Measurements from ENCODE around the gene TMEM82. TPM values are rescaled to one million over a fixed set of nuclear protein-coding genes. Genes with fewer than 3 reads are reported as not detected.

The TMEM82 gene
- total and polyA plus RNA-seq, 9 donors, result 0.17 to 1.4 TPM; not detected in 7

GRCh38 chr1:15704526-15705183 is 37.6 kb upstream of the TMEM82 start:
- 88% methylated on average over 13 of the region's 17 CpGs for WGBS (ENCODE audit: insufficient coverage)
- Histone ChIP-seq H3K27ac (ENCODE audit: low read length) (peak overlapping the region; percentile 3), H3K36me3 (ENCODE audit: control insufficient read depth, insufficient read depth, low read length) (peaks cover 23% of the 10 kb centered on the region), H3K9me3 (replicated peaks; ENCODE audit: control insufficient read depth, low read depth, low read length) (no peaks in the 10 kb centered on the region), H3K27me3 (ENCODE audit: control insufficient read depth, insufficient read depth, low read length) (no peaks in the 10 kb centered on the region), H3K4me3 (ENCODE audit: low read length) (no peak overlapping the region), H3K4me1 (ENCODE audit: control insufficient read depth, insufficient read depth, low read length) (peaks cover 45% of the 10 kb centered on the region)
- DNase-seq, result no peak

GRCh38 chr1:15705184-15705566 is 37.1 kb upstream of the TMEM82 start:
- no peak for DNase-seq
- no peak overlapping the region for H3K4me3 ChIP-seq (ENCODE audit: low read length)
- peak overlapping the region; percentile 3 for H3K27ac ChIP-seq (ENCODE audit: low read length)
- H3K27me3 ChIP-seq (ENCODE audit: control insufficient read depth, insufficient read depth, low read length), result no peaks in the 10 kb centered on the region
- H3K36me3 ChIP-seq (ENCODE audit: control insufficient read depth, insufficient read depth, low read length), result peaks cover 23% of the 10 kb centered on the region
- no peaks in the 10 kb centered on the region for H3K9me3 ChIP-seq (replicated peaks; ENCODE audit: control insufficient read depth, low read depth, low read length)
- 90% methylated on average over 8 of the region's 11 CpGs for WGBS (ENCODE audit: insufficient coverage)
- H3K4me1 ChIP-seq (ENCODE audit: control insufficient read depth, insufficient read depth, low read length), result peaks cover 40% of the 10 kb centered on the region

- peak; percentile 67 for DNase-seq
Measured at GRCh38 chr1:15706751-15707150, 35.5 kb upstream of the TMEM82 start.

GRCh38 chr1:15707239-15707925 is 34.9 kb upstream of the TMEM82 start:
- 56% methylated on average over 4 of the region's 8 CpGs for WGBS (ENCODE audit: insufficient coverage)
- no peak overlapping the region for H3K4me3 ChIP-seq (ENCODE audit: low read length)
- H3K9me3 ChIP-seq (replicated peaks; ENCODE audit: control insufficient read depth, low read depth, low read length), result no peaks in the 10 kb centered on the region
- peaks cover 34% of the 10 kb centered on the region for H3K4me1 ChIP-seq (ENCODE audit: control insufficient read depth, insufficient read depth, low read length)
- DNase-seq, result peak; percentile 49
- H3K27ac ChIP-seq (ENCODE audit: low read length), result peak overlapping the region; percentile 55
- no peaks in the 10 kb centered on the region for H3K27me3 ChIP-seq (ENCODE audit: control insufficient read depth, insufficient read depth, low read length)
- H3K36me3 ChIP-seq (ENCODE audit: control insufficient read depth, insufficient read depth, low read length), result peaks cover 18% of the 10 kb centered on the region

More at GRCh38 chr1:15706751-15707150, 35.5 kb upstream of the TMEM82 start:
- Histone ChIP-seq H3K4me1 (ENCODE audit: control insufficient read depth, insufficient read depth, low read length) (peaks cover 34% of the 10 kb centered on the region), H3K27ac (ENCODE audit: low read length) (peak overlapping the region; percentile 47), H3K36me3 (ENCODE audit: control insufficient read depth, insufficient read depth, low read length) (peaks cover 20% of the 10 kb centered on the region), H3K9me3 (replicated peaks; ENCODE audit: control insufficient read depth, low read depth, low read length) (no peaks in the 10 kb centered on the region), H3K4me3 (ENCODE audit: low read length) (no peak overlapping the region), H3K27me3 (ENCODE audit: control insufficient read depth, insufficient read depth, low read length) (no peaks in the 10 kb centered on the region)
- WGBS (ENCODE audit: insufficient coverage), result 66% methylated on average over 3 of the region's 7 CpGs

- Histone ChIP-seq H3K4me1 (ENCODE audit: control insufficient read depth, insufficient read depth, low read length) (peaks cover 28% of the 10 kb centered on the region), H3K27ac (ENCODE audit: low read length) (no peak overlapping the region), H3K27me3 (ENCODE audit: control insufficient read depth, insufficient read depth, low read length) (no peaks in the 10 kb centered on the region), H3K36me3 (ENCODE audit: control insufficient read depth, insufficient read depth, low read length) (peaks cover 18% of the 10 kb centered on the region), H3K4me3 (ENCODE audit: low read length) (no peak overlapping the region), H3K9me3 (replicated peaks; ENCODE audit: control insufficient read depth, low read depth, low read length) (no peaks in the 10 kb centered on the region)
- no peak for DNase-seq
- WGBS (ENCODE audit: insufficient coverage), result 100% methylated on average over 1 of the region's 15 CpGs
Measured at GRCh38 chr1:15708486-15709137, 33.7 kb upstream of the TMEM82 start.

- H3K27ac ChIP-seq (ENCODE audit: low read length), result no peak overlapping the region
- H3K36me3 ChIP-seq (ENCODE audit: control insufficient read depth, insufficient read depth, low read length), result peaks cover 18% of the 10 kb centered on the region
- no peak for DNase-seq
- no CpG with 5 or more reads among the region's 4 CpGs for WGBS (ENCODE audit: insufficient coverage)
- H3K4me3 ChIP-seq (ENCODE audit: low read length), result no peak overlapping the region
- peaks cover 26% of the 10 kb centered on the region for H3K4me1 ChIP-seq (ENCODE audit: control insufficient read depth, insufficient read depth, low read length)
- H3K27me3 ChIP-seq (ENCODE audit: control insufficient read depth, insufficient read depth, low read length), result no peaks in the 10 kb centered on the region
- no peaks in the 10 kb centered on the region for H3K9me3 ChIP-seq (replicated peaks; ENCODE audit: control insufficient read depth, low read depth, low read length)
Measured at GRCh38 chr1:15709226-15709625, 33.1 kb upstream of the TMEM82 start.

GRCh38 chr1:15712168-15712567 is 30.1 kb upstream of the TMEM82 start:
- Histone ChIP-seq H3K27me3 (ENCODE audit: control insufficient read depth, insufficient read depth, low read length) (no peaks in the 10 kb centered on the region), H3K4me1 (ENCODE audit: control insufficient read depth, insufficient read depth, low read length) (peaks cover 45% of the 10 kb centered on the region), H3K27ac (ENCODE audit: low read length) (no peak overlapping the region), H3K4me3 (ENCODE audit: low read length) (no peak overlapping the region), H3K9me3 (replicated peaks; ENCODE audit: control insufficient read depth, low read depth, low read length) (no peaks in the 10 kb centered on the region), H3K36me3 (ENCODE audit: control insufficient read depth, insufficient read depth, low read length) (peaks cover 12% of the 10 kb centered on the region)
- no peak for DNase-seq
- WGBS (ENCODE audit: insufficient coverage), result no CpG with 5 or more reads among the region's 4 CpGs

GRCh38 chr1:15714406-15715136 is 27.7 kb upstream of the TMEM82 start:
- DNase-seq, result peak; percentile 85
- 49% methylated on average over 2 of the region's 4 CpGs for WGBS (ENCODE audit: insufficient coverage)
- Histone ChIP-seq H3K4me3 (ENCODE audit: low read length) (no peak overlapping the region), H3K9me3 (replicated peaks; ENCODE audit: control insufficient read depth, low read depth, low read length) (no peaks in the 10 kb centered on the region), H3K27me3 (ENCODE audit: control insufficient read depth, insufficient read depth, low read length) (no peaks in the 10 kb centered on the region), H3K27ac (ENCODE audit: low read length) (peak overlapping the region; percentile 71), H3K4me1 (ENCODE audit: control insufficient read depth, insufficient read depth, low read length) (peaks cover 52% of the 10 kb centered on the region), H3K36me3 (ENCODE audit: control insufficient read depth, insufficient read depth, low read length) (peaks cover 31% of the 10 kb centered on the region)

- 67% methylated on average over 10 of the region's 11 CpGs for WGBS (ENCODE audit: insufficient coverage)
- Histone ChIP-seq H3K36me3 (ENCODE audit: control insufficient read depth, insufficient read depth, low read length) (peaks cover 60% of the 10 kb centered on the region), H3K4me1 (ENCODE audit: control insufficient read depth, insufficient read depth, low read length) (peaks cover 56% of the 10 kb centered on the region), H3K9me3 (replicated peaks; ENCODE audit: control insufficient read depth, low read depth, low read length) (no peaks in the 10 kb centered on the region), H3K4me3 (ENCODE audit: low read length) (no peak overlapping the region), H3K27ac (ENCODE audit: low read length) (peak overlapping the region; percentile 82), H3K27me3 (ENCODE audit: control insufficient read depth, insufficient read depth, low read length) (no peaks in the 10 kb centered on the region)
- DNase-seq, result peak; percentile 43
Measured at GRCh38 chr1:15717418-15718125, 24.7 kb upstream of the TMEM82 start.
